ENCODE data around the gene BRI3. TPM values are rescaled to one million over a fixed set of nuclear protein-coding genes. Genes with fewer than 3 reads are reported as not detected.
A peak's percentile ranks its signal among the peaks of the same experiment; 100 is the strongest.

Gene BRI3
- total RNA-seq, 1 donor, result 95.9 TPM

- Histone ChIP-seq H3K4me3 (ENCODE audit: insufficient read depth, low read length) (peak within 1 kb of the TSS; percentile 95), H3K79me2 (ENCODE audit: insufficient read depth, low read length) (peaks cover 52% of the 10 kb centered on the region), H3K4me2 (ENCODE audit: insufficient read depth, low read length) (peak within 1 kb of the TSS; percentile 97), H3K4me1 (ENCODE audit: insufficient read depth, low read length) (peaks cover 16% of the 10 kb centered on the region), H4K20me1 (ENCODE audit: insufficient read depth, low read length) (no peaks in the 10 kb centered on the region), H3K9me3 (ENCODE audit: low read depth, low read length) (no peaks in the 10 kb centered on the region), H3K36me3 (ENCODE audit: insufficient read depth, low read length) (peaks cover 10% of the 10 kb centered on the region), H3K27ac (ENCODE audit: low read depth, low read length) (peak within 1 kb of the TSS; percentile 63), H2AFZ (ENCODE audit: low read length) (peak within 1 kb of the TSS; percentile 97), H3K27me3 (ENCODE audit: insufficient read depth, low read length) (no peaks in the 10 kb centered on the region)
- DNase-seq (ENCODE audit: insufficient read length, low spot score, missing footprints), result peak; percentile 100
- TF ChIP-seq CTCF (IDR thresholded peaks at IDR 0.05; ENCODE audit: extremely low read depth, low read depth, low read length), result no peak
These were observed 29.7 kb upstream of the BRI3 start, which contains the start of gene TECPR1 for GRCh38 chr7:98251601-98252424. Gene TECPR1 (minus strand): TSS chr7:98252232. CDS start chr7:98246146, 6,086 bp downstream.

GRCh38 chr7:98252425-98253054 lies 28.9 kb upstream of the BRI3 start:
- H3K27ac ChIP-seq (ENCODE audit: low read depth, low read length), result peak overlapping the region; percentile 63
- peak; percentile 66 for DNase-seq (ENCODE audit: insufficient read length, low spot score, missing footprints)

GRCh38 chr7:98254516-98254915 lies 27.0 kb upstream of the BRI3 start:
- no peak for TF ChIP-seq CTCF (IDR thresholded peaks at IDR 0.05; ENCODE audit: extremely low read depth, low read depth, low read length)
- Histone ChIP-seq H3K4me1 (ENCODE audit: insufficient read depth, low read length) (peaks cover 16% of the 10 kb centered on the region), H3K79me2 (ENCODE audit: insufficient read depth, low read length) (peaks cover 54% of the 10 kb centered on the region)

More at GRCh38 chr7:98252425-98253054, 28.9 kb upstream of the BRI3 start:
- H4K20me1 ChIP-seq (ENCODE audit: insufficient read depth, low read length), result no peaks in the 10 kb centered on the region
- peaks cover 13% of the 10 kb centered on the region for H3K36me3 ChIP-seq (ENCODE audit: insufficient read depth, low read length)
- H3K79me2 ChIP-seq (ENCODE audit: insufficient read depth, low read length), result peaks cover 53% of the 10 kb centered on the region
- peaks cover 16% of the 10 kb centered on the region for H3K4me1 ChIP-seq (ENCODE audit: insufficient read depth, low read length)
- peak overlapping the region; percentile 97 for H3K4me2 ChIP-seq (ENCODE audit: insufficient read depth, low read length)
- no peaks in the 10 kb centered on the region for H3K9me3 ChIP-seq (ENCODE audit: low read depth, low read length)
- no peaks in the 10 kb centered on the region for H3K27me3 ChIP-seq (ENCODE audit: insufficient read depth, low read length)
- H3K4me3 ChIP-seq (ENCODE audit: insufficient read depth, low read length), result peak overlapping the region; percentile 95
- H2AFZ ChIP-seq (ENCODE audit: low read length), result peak overlapping the region; percentile 97
- no peak for TF ChIP-seq CTCF (IDR thresholded peaks at IDR 0.05; ENCODE audit: extremely low read depth, low read depth, low read length)

More at GRCh38 chr7:98254516-98254915, 27.0 kb upstream of the BRI3 start:
- Histone ChIP-seq H3K4me3 (ENCODE audit: insufficient read depth, low read length) (no peak overlapping the region), H3K27me3 (ENCODE audit: insufficient read depth, low read length) (no peaks in the 10 kb centered on the region), H3K27ac (ENCODE audit: low read depth, low read length) (no peak overlapping the region), H4K20me1 (ENCODE audit: insufficient read depth, low read length) (no peaks in the 10 kb centered on the region), H2AFZ (ENCODE audit: low read length) (no peak overlapping the region), H3K9me3 (ENCODE audit: low read depth, low read length) (no peaks in the 10 kb centered on the region), H3K36me3 (ENCODE audit: insufficient read depth, low read length) (peaks cover 13% of the 10 kb centered on the region), H3K4me2 (ENCODE audit: insufficient read depth, low read length) (no peak overlapping the region)
- no peak for DNase-seq (ENCODE audit: insufficient read length, low spot score, missing footprints)
